ENCODE data around the gene ADAMTS20. TPM values are rescaled to one million over a fixed set of nuclear protein-coding genes. Genes with fewer than 3 reads are reported as not detected.

The ADAMTS20 gene
- total RNA-seq, result under 0.01 TPM in 1 of 2 replicates, not detected in the other

GRCh38 chr12:43551971-43552559 lies at the start of gene ADAMTS20:
Gene ADAMTS20, minus strand, starts transcription at chr12:43552203. Its CDS starts 282 bp downstream, at chr12:43551921.

Other genes starting within 250 kb of the ADAMTS20 start
- gene PUS7L, start 206.6 kb upstream of the ADAMTS20 start, total RNA-seq, result 16.8 and 19.4 TPM in 2 replicates
- 17.6 and 19.8 TPM in 2 replicates for gene IRAK4, start 206.7 kb upstream of the ADAMTS20 start, total RNA-seq